GM23248 (cell line): ENCODE results near the gene EHBP1. TPM values are rescaled to one million over a fixed set of nuclear protein-coding genes. Genes with fewer than 3 reads are reported as not detected.

Experiments
- DNase-seq: peaks from one replicate; pipeline ENCODE4 v3.0.0-alpha.2; 2015
- H2AFZ ChIP-seq: fragments of 200-600 bp; sonication (generic); 2 replicates; pipeline ENCODE4 v1.6.1; 2016; ENCODE audit warnings: antibody characterized with exemption
- H3F3A ChIP-seq: fragments of 200-600 bp; sonication (generic); 2 replicates; pipeline ENCODE4 v1.6.1; 2016; ENCODE audit warnings: mild to moderate bottlenecking, antibody characterized with exemption, mixed run types; ENCODE audit not compliant: insufficient read depth
- H3K27ac ChIP-seq: fragments of 200-600 bp; sonication (generic); 2 replicates; pipeline ENCODE4 v1.5.1; 2016; ENCODE audit warnings: mild to moderate bottlenecking
- H3K27me3 ChIP-seq: fragments of 200-600 bp; sonication (generic); replicated peaks from 2 replicates; pipeline ENCODE4 v1.6.1; 2016; ENCODE audit warnings: mild to moderate bottlenecking; ENCODE audit not compliant: insufficient read depth
- H3K36me3 ChIP-seq: fragments of 200-600 bp; sonication (generic); 2 replicates; pipeline ENCODE4 v1.6.1; 2016; ENCODE audit warnings: low read depth, mild to moderate bottlenecking
- H3K4me1 ChIP-seq: fragments of 200-600 bp; sonication (generic); 2 replicates; pipeline ENCODE4 v1.6.1; 2016; ENCODE audit warnings: mild to moderate bottlenecking; ENCODE audit not compliant: insufficient read depth
- H3K4me2 ChIP-seq: fragments of 200-600 bp; sonication (generic); one replicate; pipeline ENCODE4 v1.6.1; 2016; ENCODE audit warnings: mild to moderate bottlenecking; ENCODE audit not compliant: unreplicated experiment
- H3K4me3 ChIP-seq: fragments of 200-600 bp; sonication (generic); 2 replicates; pipeline ENCODE4 v1.5.1; 2016; ENCODE audit warnings: mild to moderate bottlenecking
- H3K79me2 ChIP-seq: fragments of 200-600 bp; sonication (generic); 2 replicates; pipeline ENCODE4 v1.6.1; 2016; ENCODE audit warnings: mild to moderate bottlenecking; ENCODE audit not compliant: insufficient read depth
- H3K9ac ChIP-seq: fragments of 200-600 bp; sonication (generic); 2 replicates; pipeline ENCODE4 v1.6.1; 2016; ENCODE audit warnings: mild to moderate bottlenecking
- H3K9me2 ChIP-seq: fragments of 200-600 bp; sonication (generic); 2 replicates; pipeline ENCODE4 v1.6.1; 2016; ENCODE audit warnings: mixed run types, mild to moderate bottlenecking, moderate library complexity; ENCODE audit not compliant: insufficient read depth
- H3K9me3 ChIP-seq: fragments of 200-600 bp; sonication (generic); one replicate; pipeline ENCODE4 v1.6.1; 2017; ENCODE audit warnings: low read depth
- H4K20me1 ChIP-seq: fragments of 200-600 bp; sonication (generic); 2 replicates; pipeline ENCODE4 v1.6.0; 2016; ENCODE audit not compliant: insufficient read depth
- EZH2 ChIP-seq: fragments of 200-600 bp; sonication (generic); IDR thresholded peaks from 2 replicates; pipeline ENCODE4 v1.6.1; 2018; ENCODE audit warnings: antibody characterized with exemption, mild to moderate bottlenecking; ENCODE audit not compliant: insufficient read depth, poor library complexity, severe bottlenecking
- EZH2phosphoT487 ChIP-seq: fragments of 200-600 bp; sonication (generic); IDR thresholded peaks from 2 replicates; pipeline ENCODE4 v1.6.1; 2018; ENCODE audit warnings: antibody characterized with exemption, moderate library complexity, mild to moderate bottlenecking, low read depth; ENCODE audit not compliant: insufficient read depth
- WGBS, 2 experiments: methylation state at CpG; one replicate each; pipeline ENCODE4 v1.1.6; 2015 to 2017; ENCODE audit warnings: low lambda C conversion rate in 2 of 2, low coverage in 1 of 2; ENCODE audit errors: missing lambda C conversion rate in 2 of 2; 5-methylcytosine and 5-hydroxymethylcytosine counted together
- in situ Hi-C: fragments of 300-500 bp; cut with MboI; formaldehyde crosslinking; loops from 2 replicates; pipeline ENCODE4 v1.15.0; 2020
- polyA plus RNA-seq: library from polyadenylated mRNA; unstranded; fragments of >200 nt; fragmentation: Nextera tagmentation; extraction: Ambion mirVana; gene quantifications from 2 replicates; pipeline ENCODE4 v1.2.1, GENCODE V29; 2016
- total RNA-seq: library from RNA; depleted of rRNA; stranded (reverse); fragments of >200 nt; shearing (Covaris generic); gene quantifications from 2 replicates; pipeline ENCODE4 v1.2.3, GENCODE V29; 2014; rRNA removed

The EHBP1 gene
- total RNA-seq, result 53.0 and 56.8 TPM in 2 replicates
- 36.8 and 41.3 TPM in 2 replicates for polyA plus RNA-seq

DNA sequence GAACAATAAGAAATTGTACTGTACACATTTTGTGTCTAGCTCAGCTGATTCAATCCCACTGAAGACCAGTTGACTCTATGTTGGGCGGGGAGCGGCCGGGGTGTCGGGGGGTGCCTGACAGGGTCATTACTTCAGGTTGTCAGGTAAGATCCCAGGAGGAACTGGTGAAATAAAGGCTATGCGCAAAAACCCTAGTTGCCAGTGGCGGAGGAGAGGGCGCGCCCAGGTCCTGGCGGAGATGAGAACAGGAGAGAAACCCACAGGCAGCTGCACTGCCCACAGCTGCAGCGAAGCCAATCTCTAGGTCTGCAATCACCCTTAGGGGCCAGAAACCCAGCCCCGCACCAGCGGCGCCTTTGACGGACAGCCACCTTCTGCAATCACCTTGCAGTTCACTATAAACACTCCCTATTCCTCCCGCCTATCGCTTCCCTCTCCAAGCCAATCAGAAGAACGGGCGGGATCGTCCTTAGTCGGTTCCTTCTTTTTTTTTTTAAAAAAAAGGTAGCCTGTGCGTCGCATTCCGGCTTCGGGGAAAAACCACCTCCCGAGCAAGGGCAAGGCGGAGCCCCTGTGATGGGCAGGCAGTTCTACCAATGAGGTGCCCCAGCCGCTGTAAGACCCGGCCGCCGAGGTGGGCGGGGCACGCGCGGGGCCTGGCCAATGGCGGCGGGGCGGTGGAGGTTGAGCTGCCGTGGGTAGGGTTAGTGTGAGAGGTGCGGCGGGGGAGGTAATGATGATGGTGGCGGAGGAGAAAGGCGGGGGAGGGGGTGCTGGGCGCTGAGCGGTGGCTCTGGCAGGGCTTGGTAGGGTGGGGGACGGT is at the start of gene EHBP1:
EHBP1 (plus strand) TSS at position 707 of the 823 bp plus-strand sequence. CDS start 1,479 bp downstream, outside the sequence.
- Histone ChIP-seq H3K36me3 (peaks cover 29% of the 10 kb centered on the region), H3K4me3 (peak within 1 kb of the TSS; percentile 95), H2AFZ (peak within 1 kb of the TSS; percentile 91), H3K27me3 (no peaks in the 10 kb centered on the region), H3K27ac (peak within 1 kb of the TSS; percentile 66), H3K9ac (peak within 1 kb of the TSS; percentile 81), H3K9me3 (no peaks in the 10 kb centered on the region), H3K4me2 (peak within 1 kb of the TSS; percentile 96), H3F3A (peaks cover 14% of the 10 kb centered on the region; the same call in 1 of the 2 replicates), H3K9me2 (no peaks in the 10 kb centered on the region), H4K20me1 (no peaks in the 10 kb centered on the region), H3K4me1 (peaks cover 24% of the 10 kb centered on the region), H3K79me2 (peaks cover 45% of the 10 kb centered on the region)
- in situ Hi-C loops, result no loop called here
- DNase-seq, result peak; percentile 99
- TF ChIP-seq EZH2phosphoT487 (no peak), EZH2 (no peak)
- WGBS, 2 experiments, result 1 to 2% methylated on average over 37 to 45 of the region's 45 CpGs

DNA sequence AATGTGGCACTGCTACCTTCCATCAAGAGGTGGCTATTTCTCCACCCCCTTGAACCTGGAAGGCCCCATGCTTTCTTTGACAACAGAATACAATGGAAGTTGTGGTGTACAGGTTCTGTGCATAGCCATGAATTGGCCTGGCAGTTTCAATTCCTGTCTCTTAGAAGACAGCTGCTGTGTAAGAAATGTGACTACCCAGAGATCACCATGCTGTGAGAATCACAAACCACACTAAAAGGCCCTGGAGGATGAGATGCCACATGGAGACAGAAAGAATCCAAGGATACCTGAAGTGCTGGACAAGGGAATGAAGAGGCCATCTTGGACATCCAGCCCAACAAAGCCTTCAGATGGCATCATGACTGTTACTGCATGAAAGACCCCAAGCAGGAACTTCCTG is 47.7 kb upstream of the EHBP1 start:
- Histone ChIP-seq H3K4me1 (peaks cover 50% of the 10 kb centered on the region), H3K9me3 (no peaks in the 10 kb centered on the region), H3K79me2 (no peaks in the 10 kb centered on the region), H3K4me2 (no peak overlapping the region), H3K27ac (no peak overlapping the region), H4K20me1 (no peaks in the 10 kb centered on the region), H3K27me3 (no peaks in the 10 kb centered on the region), H3K9ac (no peak overlapping the region), H3K4me3 (no peak overlapping the region), H2AFZ (no peak overlapping the region), H3K9me2 (no peaks in the 10 kb centered on the region), H3K36me3 (no peaks in the 10 kb centered on the region), H3F3A (peaks cover 39% of the 10 kb centered on the region)
- no peak for DNase-seq
- in situ Hi-C loops, result no loop called here
- no peak for TF ChIP-seq EZH2phosphoT487

DNA sequence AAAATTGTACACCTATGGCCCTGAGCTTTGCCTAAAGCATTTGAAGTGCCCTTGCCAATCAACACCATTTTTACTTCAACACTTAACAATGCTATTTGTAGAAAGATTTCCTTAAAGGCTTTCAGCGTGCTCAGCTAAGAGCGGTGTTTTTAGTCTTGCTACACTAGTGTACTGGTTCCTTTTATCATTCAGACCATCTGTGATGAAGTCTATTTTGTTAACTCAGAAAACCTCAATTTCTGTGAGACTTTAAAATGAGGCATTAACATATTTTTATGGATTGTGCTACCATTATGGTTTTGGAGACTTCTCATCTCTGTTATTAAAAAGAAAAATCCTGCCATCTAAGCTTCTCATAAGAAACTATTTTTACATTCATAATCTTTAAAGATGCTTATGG is 46.6 kb upstream of the EHBP1 start:
- in situ Hi-C loops, result no loop called here
- H3K4me1 ChIP-seq, result peaks cover 61% of the 10 kb centered on the region

DNA sequence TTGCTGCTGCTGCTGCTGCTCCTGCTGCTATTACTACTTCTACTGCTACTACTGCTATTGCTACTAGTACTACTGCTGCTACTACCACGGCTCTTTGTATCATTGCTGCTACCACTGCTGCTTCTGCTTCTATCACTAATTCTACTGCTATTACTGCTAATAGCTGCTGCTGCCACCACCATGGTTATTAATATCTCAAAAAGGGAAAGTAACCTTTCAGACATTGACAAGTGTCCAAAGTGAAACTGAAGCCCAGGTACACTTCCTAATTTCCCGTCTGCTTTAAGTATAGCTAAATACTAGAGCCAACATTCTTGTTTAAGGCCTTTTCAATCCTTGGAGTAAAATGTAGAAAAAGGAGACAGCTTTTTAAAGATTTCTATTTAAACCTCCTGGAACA is 45.4 kb upstream of the EHBP1 start:
- WGBS, 2 experiments, result 69 to 87% methylated on average over 2 of the region's 2 CpGs
- H3K9ac ChIP-seq, result peak overlapping the region; percentile 15

More for the DNA sequence above, 46.6 kb upstream of the EHBP1 start:
- H3K27me3 ChIP-seq, result no peaks in the 10 kb centered on the region
- no peak overlapping the region for H3K27ac ChIP-seq
- no peaks in the 10 kb centered on the region for H3K36me3 ChIP-seq
- H3K4me3 ChIP-seq, result no peak overlapping the region
- H3K4me2 ChIP-seq, result no peak overlapping the region
- peaks cover 47% of the 10 kb centered on the region for H3F3A ChIP-seq
- WGBS, 2 experiments, result 98 to 99% methylated on average over 2 of the region's 2 CpGs
- TF ChIP-seq EZH2 (no peak), EZH2phosphoT487 (no peak)
- H4K20me1 ChIP-seq, result no peaks in the 10 kb centered on the region
- H3K9me3 ChIP-seq, result no peaks in the 10 kb centered on the region
- DNase-seq, result no peak
- no peaks in the 10 kb centered on the region for H3K9me2 ChIP-seq
- H3K79me2 ChIP-seq, result no peaks in the 10 kb centered on the region
- no peak overlapping the region for H3K9ac ChIP-seq
- H2AFZ ChIP-seq, result no peak overlapping the region

More for the DNA sequence above, 45.4 kb upstream of the EHBP1 start:
- in situ Hi-C loops, result no loop called here
- no peaks in the 10 kb centered on the region for H4K20me1 ChIP-seq
- TF ChIP-seq EZH2phosphoT487 (no peak), EZH2 (no peak)
- no peaks in the 10 kb centered on the region for H3K79me2 ChIP-seq
- H3K36me3 ChIP-seq, result no peaks in the 10 kb centered on the region
- H3K27me3 ChIP-seq, result no peaks in the 10 kb centered on the region
- H3K4me3 ChIP-seq, result no peak overlapping the region
- no peaks in the 10 kb centered on the region for H3K9me3 ChIP-seq
- H3K27ac ChIP-seq, result peak overlapping the region; percentile 72
- peak; percentile 11 for DNase-seq
- H3K9me2 ChIP-seq, result no peaks in the 10 kb centered on the region
- peaks cover 54% of the 10 kb centered on the region for H3F3A ChIP-seq
- peak overlapping the region; percentile 22 for H2AFZ ChIP-seq
- H3K4me1 ChIP-seq, result peaks cover 61% of the 10 kb centered on the region
- H3K4me2 ChIP-seq, result peak overlapping the region; percentile 64
